Activated naive CD8-positive, alpha-beta T cell treated with anti-CD3 and anti-CD28 coated beads for 36 hours (primary cell): ENCODE results near the gene SAMMSON. TPM values are rescaled to one million over a fixed set of nuclear protein-coding genes. Genes with fewer than 3 reads are reported as not detected.

Experiments
- DNase-seq: peaks from one replicate; pipeline ENCODE4 v3.0.0; 2021
- H3K27ac Mint-ChIP-seq: one replicate; pipeline ENCODE4 v1.8.0; 2022; ENCODE audit warnings: mild to moderate bottlenecking, moderate library complexity, mixed read lengths
- H3K27me3 Mint-ChIP-seq: one replicate; pipeline ENCODE4 v1.8.0; 2022; ENCODE audit warnings: mild to moderate bottlenecking, mixed read lengths
- H3K36me3 Mint-ChIP-seq: one replicate; pipeline ENCODE4 v1.8.0; 2021; ENCODE audit warnings: mild to moderate bottlenecking, mixed read lengths
- H3K4me1 Mint-ChIP-seq: one replicate; pipeline ENCODE4 v1.8.0; 2021; ENCODE audit warnings: mixed read lengths
- H3K4me3 Mint-ChIP-seq: one replicate; pipeline ENCODE4 v1.8.0; 2022; ENCODE audit warnings: mild to moderate bottlenecking, moderate library complexity, mixed read lengths
- H3K9me3 Mint-ChIP-seq: one replicate; pipeline ENCODE4 v1.8.0; 2022; ENCODE audit warnings: mixed read lengths
- total RNA-seq, 2 experiments: library from RNA; stranded (reverse); gene quantifications; one replicate each; pipeline ENCODE4 v1.2.3, GENCODE V29; 2021

Gene SAMMSON
- not detected for total RNA-seq

- Mint-ChIP-seq H3K9me3 (no peaks in the 10 kb centered on the region), H3K4me3 (peak within 1 kb of the TSS; percentile 29), H3K4me1 (no peaks in the 10 kb centered on the region), H3K27ac (peak within 1 kb of the TSS; percentile 45), H3K36me3 (no peaks in the 10 kb centered on the region), H3K27me3 (no peaks in the 10 kb centered on the region)
- no peak for DNase-seq
Observed at GRCh38 chr3:69999140-70000027, at the start of gene SAMMSON. Gene SAMMSON (plus strand): TSS chr3:69999733.

GRCh38 chr3:69951616-69952015, 47.9 kb upstream of the SAMMSON start:
- Mint-ChIP-seq H3K27me3 (peaks cover 9% of the 10 kb centered on the region), H3K4me3 (no peak overlapping the region), H3K4me1 (no peaks in the 10 kb centered on the region), H3K9me3 (no peaks in the 10 kb centered on the region), H3K36me3 (no peaks in the 10 kb centered on the region), H3K27ac (no peak overlapping the region)
- no peak for DNase-seq

GRCh38 chr3:69959581-69959980, 40.0 kb upstream of the SAMMSON start:
- H3K27ac Mint-ChIP-seq = no peak overlapping the region
- H3K36me3 Mint-ChIP-seq = no peaks in the 10 kb centered on the region

GRCh38 chr3:69961706-69962439, 37.7 kb upstream of the SAMMSON start:
- no peak for DNase-seq
- Mint-ChIP-seq H3K27me3 (no peaks in the 10 kb centered on the region), H3K36me3 (no peaks in the 10 kb centered on the region), H3K9me3 (no peaks in the 10 kb centered on the region), H3K4me1 (no peaks in the 10 kb centered on the region), H3K27ac (no peak overlapping the region), H3K4me3 (no peak overlapping the region)

More at GRCh38 chr3:69959581-69959980, 40.0 kb upstream of the SAMMSON start:
- Mint-ChIP-seq H3K9me3 (no peaks in the 10 kb centered on the region), H3K27me3 (peaks cover 5% of the 10 kb centered on the region), H3K4me1 (no peaks in the 10 kb centered on the region), H3K4me3 (no peak overlapping the region)
- no peak for DNase-seq

DNA sequence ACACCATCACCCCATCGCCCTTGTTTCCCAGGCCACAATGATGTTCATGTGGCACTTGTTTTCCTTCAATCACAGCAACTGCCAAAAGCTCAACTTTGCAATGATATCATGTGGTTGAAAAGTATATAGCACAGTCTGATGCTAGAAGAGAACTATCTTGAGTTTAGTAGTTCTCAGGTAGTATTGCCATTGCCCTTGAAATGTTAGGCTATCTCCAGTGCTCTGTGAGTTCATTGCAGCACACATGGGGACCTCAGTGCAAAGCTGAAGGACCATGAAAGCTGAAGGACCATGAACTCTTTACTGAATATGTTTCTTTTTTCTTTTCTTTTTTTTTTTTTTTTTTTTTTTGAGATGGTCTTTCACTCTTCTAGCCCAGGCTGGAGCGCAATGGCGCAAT, 35.9 kb upstream of the SAMMSON start:
- no peak overlapping the region for H3K4me3 Mint-ChIP-seq
- no peaks in the 10 kb centered on the region for H3K9me3 Mint-ChIP-seq
- no peak overlapping the region for H3K27ac Mint-ChIP-seq
- no peak for DNase-seq
- H3K27me3 Mint-ChIP-seq = no peaks in the 10 kb centered on the region
- H3K36me3 Mint-ChIP-seq = no peaks in the 10 kb centered on the region
- no peaks in the 10 kb centered on the region for H3K4me1 Mint-ChIP-seq

DNA sequence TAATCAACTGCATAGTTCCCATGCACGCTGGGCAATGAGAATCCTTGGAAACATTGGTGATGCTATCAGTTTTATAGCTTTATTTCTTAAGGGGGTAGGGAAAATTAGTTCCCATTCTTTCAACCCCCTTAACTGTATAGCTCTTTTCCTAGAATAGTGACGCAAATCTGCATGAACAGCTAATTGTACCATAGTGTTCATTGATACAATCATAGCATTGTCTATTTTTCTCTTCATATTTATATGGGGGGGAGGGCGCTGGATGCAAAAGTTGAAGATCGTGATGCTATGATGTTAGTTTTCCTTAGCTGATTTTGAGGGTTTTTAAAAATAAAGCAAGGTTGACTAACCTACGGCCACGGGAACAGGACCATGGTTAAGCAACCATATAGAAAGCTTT, 32.4 kb upstream of the SAMMSON start:
- Mint-ChIP-seq H3K9me3 (no peaks in the 10 kb centered on the region), H3K4me3 (no peak overlapping the region), H3K27me3 (no peaks in the 10 kb centered on the region), H3K36me3 (no peaks in the 10 kb centered on the region), H3K27ac (no peak overlapping the region), H3K4me1 (no peaks in the 10 kb centered on the region)
- no peak for DNase-seq

DNA sequence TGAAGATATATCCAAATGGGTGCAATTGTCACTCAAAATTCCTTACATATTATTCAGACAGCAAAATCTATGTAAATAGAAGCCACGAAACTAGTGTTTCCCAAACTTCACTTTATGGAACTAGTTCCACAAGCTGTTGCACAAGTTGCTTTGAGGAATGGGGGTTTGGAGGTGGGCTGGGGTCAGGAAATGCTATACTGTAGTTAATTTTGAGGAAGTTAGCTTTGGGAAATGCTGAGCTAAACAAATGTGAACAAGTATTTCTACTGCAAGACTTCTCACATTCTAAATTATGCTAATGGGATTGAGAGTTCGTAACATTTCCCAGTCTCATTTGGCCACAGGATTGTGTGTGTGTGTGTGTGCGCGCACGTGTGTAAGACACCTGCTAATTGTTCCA, 28.7 kb upstream of the SAMMSON start:
- H3K9me3 Mint-ChIP-seq = no peaks in the 10 kb centered on the region
- no peaks in the 10 kb centered on the region for H3K36me3 Mint-ChIP-seq
- no peak overlapping the region for H3K27ac Mint-ChIP-seq
- no peak for DNase-seq
- no peaks in the 10 kb centered on the region for H3K4me1 Mint-ChIP-seq
- H3K27me3 Mint-ChIP-seq = peaks cover 4% of the 10 kb centered on the region
- no peak overlapping the region for H3K4me3 Mint-ChIP-seq

DNA sequence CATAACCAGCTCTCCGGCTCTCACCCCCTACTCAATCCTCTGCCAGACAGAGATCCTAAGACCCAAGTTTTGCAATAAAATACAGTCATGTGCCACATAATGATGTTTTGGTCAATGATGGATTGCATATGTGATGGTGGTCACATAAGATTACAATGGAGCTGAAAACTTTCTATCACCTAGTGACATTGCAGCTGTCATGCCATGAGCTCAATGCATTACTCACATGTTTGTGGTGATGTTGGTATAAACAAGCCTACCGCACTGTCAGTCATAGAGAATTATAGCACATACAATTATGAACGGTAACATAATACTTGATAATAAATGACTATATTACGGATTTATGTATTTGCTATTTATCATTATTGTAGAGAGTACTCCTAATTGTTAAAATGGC, 26.9 kb upstream of the SAMMSON start:
- peaks cover 4% of the 10 kb centered on the region for H3K27me3 Mint-ChIP-seq
- H3K36me3 Mint-ChIP-seq = no peaks in the 10 kb centered on the region
- DNase-seq = no peak
- no peaks in the 10 kb centered on the region for H3K4me1 Mint-ChIP-seq
- H3K9me3 Mint-ChIP-seq = peaks cover 1% of the 10 kb centered on the region
- H3K27ac Mint-ChIP-seq = no peak overlapping the region
- H3K4me3 Mint-ChIP-seq = no peak overlapping the region

GRCh38 chr3:69976021-69976420, 23.5 kb upstream of the SAMMSON start:
- H3K27me3 Mint-ChIP-seq = peaks cover 4% of the 10 kb centered on the region
- H3K4me3 Mint-ChIP-seq = no peak overlapping the region
- no peak for DNase-seq
- no peaks in the 10 kb centered on the region for H3K36me3 Mint-ChIP-seq
- no peaks in the 10 kb centered on the region for H3K4me1 Mint-ChIP-seq
- H3K27ac Mint-ChIP-seq = no peak overlapping the region
- H3K9me3 Mint-ChIP-seq = peaks cover 7% of the 10 kb centered on the region

DNA sequence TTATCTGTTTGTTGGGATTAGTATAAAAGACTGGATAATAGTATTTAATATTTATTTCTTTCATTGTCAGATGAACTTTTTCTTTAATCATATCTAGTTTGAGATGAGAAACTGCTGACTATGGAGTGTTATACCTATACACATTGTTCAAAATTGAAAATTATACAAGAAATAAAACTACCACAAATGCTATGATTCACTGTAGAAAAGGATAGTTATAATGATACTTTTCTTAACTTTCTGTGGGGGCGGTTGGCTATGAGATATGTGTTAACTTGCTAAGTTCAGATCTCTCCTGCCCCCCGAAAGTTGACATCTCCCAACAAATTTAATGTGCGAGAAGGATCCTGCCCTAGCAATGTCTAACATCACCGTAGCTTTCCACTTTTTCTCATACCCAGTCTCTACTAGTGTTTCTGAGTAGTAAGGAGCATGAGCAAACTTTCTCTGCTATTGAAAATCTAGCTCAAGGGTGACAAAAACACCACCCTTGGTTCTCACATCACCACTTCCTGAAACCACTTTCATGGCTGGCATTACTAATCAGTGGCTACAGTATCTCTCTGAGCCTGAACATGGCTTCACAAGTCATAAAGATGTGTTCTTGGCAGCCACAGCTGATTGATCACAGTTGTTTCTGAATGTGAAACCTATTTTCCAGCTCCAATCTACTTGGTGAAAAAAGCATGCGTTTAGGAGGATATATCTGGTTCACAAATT, 15.8 kb upstream of the SAMMSON start:
- Mint-ChIP-seq H3K4me1 (no peaks in the 10 kb centered on the region), H3K27ac (no peak overlapping the region), H3K9me3 (no peaks in the 10 kb centered on the region), H3K36me3 (no peaks in the 10 kb centered on the region), H3K27me3 (peaks cover 10% of the 10 kb centered on the region), H3K4me3 (no peak overlapping the region)
- DNase-seq = peak; percentile 0

GRCh38 chr3:69985266-69985665, 14.3 kb upstream of the SAMMSON start:
- Mint-ChIP-seq H3K27ac (no peak overlapping the region), H3K4me3 (no peak overlapping the region), H3K4me1 (no peaks in the 10 kb centered on the region)

DNA sequence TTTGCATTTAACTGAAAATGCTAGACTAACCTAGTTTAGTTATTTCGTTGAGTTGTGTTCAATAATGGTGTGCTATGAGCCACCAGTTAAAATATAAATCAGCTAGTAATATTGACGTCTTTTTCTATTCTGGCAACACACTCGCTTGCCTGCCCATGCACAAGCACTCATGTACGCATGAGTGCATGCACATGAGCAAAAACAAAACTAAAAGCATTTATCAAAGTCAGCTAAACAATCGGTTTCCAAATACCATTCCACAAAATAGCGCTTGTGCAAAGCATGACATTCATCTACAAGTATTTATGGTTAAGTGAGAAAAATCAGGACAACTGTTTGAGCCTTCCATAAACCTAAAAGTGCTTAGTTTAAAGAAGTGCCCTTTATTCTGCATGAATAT, 13.1 kb upstream of the SAMMSON start:
- H3K9me3 Mint-ChIP-seq = no peaks in the 10 kb centered on the region
- no peak overlapping the region for H3K27ac Mint-ChIP-seq
- peaks cover 10% of the 10 kb centered on the region for H3K27me3 Mint-ChIP-seq
- DNase-seq = no peak
- H3K4me3 Mint-ChIP-seq = no peak overlapping the region
- H3K4me1 Mint-ChIP-seq = no peaks in the 10 kb centered on the region
- no peaks in the 10 kb centered on the region for H3K36me3 Mint-ChIP-seq

More at GRCh38 chr3:69985266-69985665, 14.3 kb upstream of the SAMMSON start:
- no peaks in the 10 kb centered on the region for H3K36me3 Mint-ChIP-seq
- H3K9me3 Mint-ChIP-seq = no peaks in the 10 kb centered on the region
- no peak for DNase-seq
- peaks cover 10% of the 10 kb centered on the region for H3K27me3 Mint-ChIP-seq

GRCh38 chr3:69987833-69988232, 11.7 kb upstream of the SAMMSON start:
- no peaks in the 10 kb centered on the region for H3K36me3 Mint-ChIP-seq
- H3K9me3 Mint-ChIP-seq = no peaks in the 10 kb centered on the region
- peaks cover 5% of the 10 kb centered on the region for H3K27me3 Mint-ChIP-seq
- no peak overlapping the region for H3K27ac Mint-ChIP-seq
- no peak overlapping the region for H3K4me3 Mint-ChIP-seq
- no peak for DNase-seq
- no peaks in the 10 kb centered on the region for H3K4me1 Mint-ChIP-seq

GRCh38 chr3:69993757-69994156, 5.8 kb upstream of the SAMMSON start:
- Mint-ChIP-seq H3K36me3 (no peaks in the 10 kb centered on the region), H3K27me3 (peaks cover 6% of the 10 kb centered on the region), H3K4me3 (no peak overlapping the region), H3K27ac (no peak overlapping the region), H3K4me1 (no peaks in the 10 kb centered on the region), H3K9me3 (no peaks in the 10 kb centered on the region)
- DNase-seq = no peak

DNA sequence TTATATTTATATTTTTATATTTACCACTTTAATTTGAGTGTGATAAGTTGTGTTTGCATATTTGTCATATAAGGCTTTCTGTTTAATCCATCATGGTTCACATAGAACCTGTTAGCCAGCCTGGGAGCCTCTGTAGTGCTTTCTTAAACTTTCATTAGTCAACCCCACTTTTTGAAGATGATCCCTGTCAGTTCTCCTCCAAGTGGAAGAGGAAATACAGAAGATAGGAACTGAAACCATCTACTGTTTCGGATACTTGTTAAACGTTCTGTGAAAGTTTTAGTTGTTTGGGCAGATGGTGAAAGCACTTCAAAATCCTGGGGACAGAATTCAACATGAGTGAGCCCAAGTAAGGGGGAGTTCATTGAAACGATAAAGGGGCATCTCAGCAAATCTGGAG, 4.6 kb upstream of the SAMMSON start:
- no peak for DNase-seq
- no peak overlapping the region for H3K27ac Mint-ChIP-seq
- H3K9me3 Mint-ChIP-seq = no peaks in the 10 kb centered on the region
- no peaks in the 10 kb centered on the region for H3K36me3 Mint-ChIP-seq
- peaks cover 6% of the 10 kb centered on the region for H3K27me3 Mint-ChIP-seq
- no peak overlapping the region for H3K4me3 Mint-ChIP-seq
- H3K4me1 Mint-ChIP-seq = no peaks in the 10 kb centered on the region
